K562 (cell line): Measurements from ENCODE around the gene LEMD1. TPM values are rescaled to one million over a fixed set of nuclear protein-coding genes. Genes with fewer than 3 reads are reported as not detected.

Experiments used
- JUNB ChIP-seq: fragments of 450-650 bp; formaldehyde crosslinking; conservative IDR thresholded peaks from 2 replicates; pipeline ENCODE4 v1.4.0; 2020; ENCODE audit warnings: mild to moderate bottlenecking
- KDM4B ChIP-seq, 2 experiments: fragments of 450-650 bp in 1 of 2; sonication (generic) in 1 of 2; IDR thresholded peaks; 2 replicates each; pipeline ENCODE4 v1.6.1; 2016 to 2017; ENCODE audit warnings: borderline replicate concordance in 2 of 2, antibody characterized with exemption in 1 of 2, low read depth in 1 of 2, mild to moderate bottlenecking in 1 of 2
- MAZ ChIP-seq, 2 experiments: fragments of 450-650 bp in 1 of 2; sonication (generic) in 1 of 2; formaldehyde crosslinking; IDR thresholded peaks in 1 of 2; conservative IDR thresholded peaks in 1 of 2; 2 replicates each; pipeline versions ENCODE4 v1.4.0 to v1.5.0; 2020; ENCODE audit warnings: mild to moderate bottlenecking in 1 of 2, missing genetic modification reagents in 1 of 2
- RBFOX2 ChIP-seq: fragments of 200-400 bp; formaldehyde crosslinking; IDR thresholded peaks from 2 replicates; pipeline ENCODE4 v1.6.1; 2017; ENCODE audit warnings: low read depth, mild to moderate bottlenecking, low read length, moderate library complexity
- SETDB1 ChIP-seq: IDR thresholded peaks from one replicate; pipeline ENCODE4 v1.6.1; 2012; ENCODE audit warnings: low read length, control low read depth, inconsistent platforms
- ZNF354B ChIP-seq: fragments of 250-450 bp; sonication (Bioruptor Pico); IDR thresholded peaks from 2 replicates; pipeline ENCODE4 v1.4.0; 2020
- ZNF518B ChIP-seq: fragments of 250-450 bp; sonication (Bioruptor Pico); IDR thresholded peaks from 2 replicates; pipeline ENCODE4 v1.5.0; 2021; ENCODE audit warnings: mild to moderate bottlenecking, moderate library complexity
- ZNF695 ChIP-seq: fragments of 450-650 bp; formaldehyde crosslinking; IDR thresholded peaks from 2 replicates; pipeline ENCODE4 v1.4.0; 2020; ENCODE audit warnings: mild to moderate bottlenecking, moderate library complexity
- polyA plus RNA-seq, 8 experiments: library from polyadenylated mRNA; depleted of rRNA in 4 of 8; stranded (reverse) in 5 of 8; unstranded in 3 of 8; fragments of >200 nt; fragmentation: Nextera tagmentation in 2 of 8; fragmentation: Illumina TruSeq in 1 of 8; extraction: Ambion mirVana in 2 of 8; extraction: Trizol in 1 of 8; gene quantifications; 2 replicates each; pipeline versions ENCODE4 v1.2.1 to v1.2.3, GENCODE V29; 2011 to 2014; ENCODE audit warnings: inconsistent platforms in 1 of 8, missing spikeins in 1 of 8
- total RNA-seq, 7 experiments: library from RNA; depleted of rRNA in 6 of 7; stranded (reverse); fragments of >200 nt in 6 of 7; fragmentation: Illumina TruSeq in 2 of 7; extraction: Trizol in 2 of 7; gene quantifications; 2 replicates each; pipeline versions ENCODE4 v1.2.1 to v1.2.3, GENCODE V29; 2011 to 2021; ENCODE audit warnings: low replicate concordance in 1 of 7
- TF ChIP-seq, protein P1 (sequence below): sonication (generic); formaldehyde crosslinking; IDR thresholded peaks from 2 replicates; pipeline ENCODE4 v1.8.0; 2023; ENCODE audit warnings: missing genetic modification reagents, mild to moderate bottlenecking, borderline replicate concordance

The LEMD1 gene
- total and polyA plus RNA-seq, 9 of the 15 experiments (the other 6 are each of a cell fraction or from before 2014, with no cell fraction given): 0.11 to 2.4 (median 0.57) TPM; not detected in 1

- TF ChIP-seq MAZ (CRISPR knock-in tag; conservative IDR thresholded peaks at IDR 0.05 in 1 of 2, IDR thresholded peaks at IDR 0.05 in 1 of 2) (peak; percentile 10 to 53; a peak in 1 of 4 replicates), JUNB (no peak), SETDB1 (no peak), ZNF695 (CRISPR knock-in tag) (no peak), ZNF354B (CRISPR knock-in tag) (no peak), KDM4B (IDR thresholded peaks at IDR 0.05; ENCODE audit: borderline replicate concordance in 2 of 2, low read depth in 1 of 2) (no peak), ZNF518B (CRISPR knock-in tag) (no peak), RBFOX2 (peak; percentile 63)
- TF ChIP-seq, protein P1, sequence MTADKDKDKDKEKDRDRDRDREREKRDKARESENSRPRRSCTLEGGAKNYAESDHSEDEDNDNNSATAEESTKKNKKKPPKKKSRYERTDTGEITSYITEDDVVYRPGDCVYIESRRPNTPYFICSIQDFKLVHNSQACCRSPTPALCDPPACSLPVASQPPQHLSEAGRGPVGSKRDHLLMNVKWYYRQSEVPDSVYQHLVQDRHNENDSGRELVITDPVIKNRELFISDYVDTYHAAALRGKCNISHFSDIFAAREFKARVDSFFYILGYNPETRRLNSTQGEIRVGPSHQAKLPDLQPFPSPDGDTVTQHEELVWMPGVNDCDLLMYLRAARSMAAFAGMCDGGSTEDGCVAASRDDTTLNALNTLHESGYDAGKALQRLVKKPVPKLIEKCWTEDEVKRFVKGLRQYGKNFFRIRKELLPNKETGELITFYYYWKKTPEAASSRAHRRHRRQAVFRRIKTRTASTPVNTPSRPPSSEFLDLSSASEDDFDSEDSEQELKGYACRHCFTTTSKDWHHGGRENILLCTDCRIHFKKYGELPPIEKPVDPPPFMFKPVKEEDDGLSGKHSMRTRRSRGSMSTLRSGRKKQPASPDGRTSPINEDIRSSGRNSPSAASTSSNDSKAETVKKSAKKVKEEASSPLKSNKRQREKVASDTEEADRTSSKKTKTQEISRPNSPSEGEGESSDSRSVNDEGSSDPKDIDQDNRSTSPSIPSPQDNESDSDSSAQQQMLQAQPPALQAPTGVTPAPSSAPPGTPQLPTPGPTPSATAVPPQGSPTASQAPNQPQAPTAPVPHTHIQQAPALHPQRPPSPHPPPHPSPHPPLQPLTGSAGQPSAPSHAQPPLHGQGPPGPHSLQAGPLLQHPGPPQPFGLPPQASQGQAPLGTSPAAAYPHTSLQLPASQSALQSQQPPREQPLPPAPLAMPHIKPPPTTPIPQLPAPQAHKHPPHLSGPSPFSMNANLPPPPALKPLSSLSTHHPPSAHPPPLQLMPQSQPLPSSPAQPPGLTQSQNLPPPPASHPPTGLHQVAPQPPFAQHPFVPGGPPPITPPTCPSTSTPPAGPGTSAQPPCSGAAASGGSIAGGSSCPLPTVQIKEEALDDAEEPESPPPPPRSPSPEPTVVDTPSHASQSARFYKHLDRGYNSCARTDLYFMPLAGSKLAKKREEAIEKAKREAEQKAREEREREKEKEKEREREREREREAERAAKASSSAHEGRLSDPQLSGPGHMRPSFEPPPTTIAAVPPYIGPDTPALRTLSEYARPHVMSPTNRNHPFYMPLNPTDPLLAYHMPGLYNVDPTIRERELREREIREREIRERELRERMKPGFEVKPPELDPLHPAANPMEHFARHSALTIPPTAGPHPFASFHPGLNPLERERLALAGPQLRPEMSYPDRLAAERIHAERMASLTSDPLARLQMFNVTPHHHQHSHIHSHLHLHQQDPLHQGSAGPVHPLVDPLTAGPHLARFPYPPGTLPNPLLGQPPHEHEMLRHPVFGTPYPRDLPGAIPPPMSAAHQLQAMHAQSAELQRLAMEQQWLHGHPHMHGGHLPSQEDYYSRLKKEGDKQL (CRISPR knock-in tag): no peak
- TF ChIP-seq, all 486 proteins: peak for 29
Measured at GRCh38 chr1:205449750-205450443, 28.0 kb upstream of the LEMD1 start (continued).
